ENCODE data around the gene TENM4. TPM values are rescaled to one million over a fixed set of nuclear protein-coding genes. Genes with fewer than 3 reads are reported as not detected.

Gene TENM4
- total RNA-seq, 2 experiments from 2014 or later = not detected

- no peaks in the 10 kb centered on the region for H3K36me3 ChIP-seq (ENCODE audit: insufficient read depth, low read length)
- no peak overlapping the region for H3K4me3 ChIP-seq (ENCODE audit: low read depth, low read length, poor library complexity, severe bottlenecking)
- CTCF ChIA-PET (ENCODE audit: unreplicated experiment) = no interaction called here
- POLR2A ChIA-PET = no interaction called here
- no peaks in the 10 kb centered on the region for H4K20me1 ChIP-seq (ENCODE audit: insufficient read depth, low read length)
- BruUV-seq (replicated peaks) = no TSS peak
- intact Hi-C loops (cut with micrococcal nuclease; ENCODE audit: unreplicated experiment) = no loop called here
- no peaks in the 10 kb centered on the region for H3K9me2 ChIP-seq (ENCODE audit: insufficient read depth, low read length)
- no peak overlapping the region for H3K4me2 ChIP-seq (ENCODE audit: low read length)
- TF ChIP-seq CTCF (conservative IDR thresholded peaks at IDR 0.05; ENCODE audit: low read length) (no peak), EZH2phosphoT487 (IDR thresholded peaks at IDR 0.05; ENCODE audit: borderline replicate concordance, low read depth, low read length) (no peak)
- no peaks in the 10 kb centered on the region for H3K79me2 ChIP-seq (ENCODE audit: insufficient read depth, low read depth, low read length)
- no peak overlapping the region for H2AFZ ChIP-seq (ENCODE audit: low read length)
- no peak for DNase-seq (ENCODE audit: low spot score)
- no peaks in the 10 kb centered on the region for H3K9me3 ChIP-seq (ENCODE audit: low read length)
- no peaks in the 10 kb centered on the region for H3K4me1 ChIP-seq (ENCODE audit: insufficient read depth, low read length, poor library complexity, severe bottlenecking)
- no peak overlapping the region for H3K27ac ChIP-seq (ENCODE audit: low read depth, low read length, poor library complexity, severe bottlenecking)
These were observed 393.5 kb downstream of the TENM4 start for GRCh38 chr11:79047321-79047720.

GRCh38 chr11:79046366-79046765 is 394.5 kb downstream of the TENM4 start:
- Histone ChIP-seq H3K9me2 (ENCODE audit: insufficient read depth, low read length) (no peaks in the 10 kb centered on the region), H3K27ac (ENCODE audit: low read depth, low read length, poor library complexity, severe bottlenecking) (no peak overlapping the region), H3K4me2 (ENCODE audit: low read length) (no peak overlapping the region), H3K4me1 (ENCODE audit: insufficient read depth, low read length, poor library complexity, severe bottlenecking) (no peaks in the 10 kb centered on the region), H4K20me1 (ENCODE audit: insufficient read depth, low read length) (no peaks in the 10 kb centered on the region), H3K9me3 (ENCODE audit: low read length) (no peaks in the 10 kb centered on the region), H3K4me3 (ENCODE audit: low read depth, low read length, poor library complexity, severe bottlenecking) (no peak overlapping the region), H3K79me2 (ENCODE audit: insufficient read depth, low read depth, low read length) (no peaks in the 10 kb centered on the region), H2AFZ (ENCODE audit: low read length) (no peak overlapping the region), H3K36me3 (ENCODE audit: insufficient read depth, low read length) (no peaks in the 10 kb centered on the region)
- DNase-seq (ENCODE audit: low spot score) = no peak
- TF ChIP-seq EZH2phosphoT487 (IDR thresholded peaks at IDR 0.05; ENCODE audit: borderline replicate concordance, low read depth, low read length) (no peak), CTCF (conservative IDR thresholded peaks at IDR 0.05; ENCODE audit: low read length) (no peak)
- BruUV-seq (replicated peaks) = no TSS peak
- intact Hi-C loops (cut with micrococcal nuclease; ENCODE audit: unreplicated experiment) = no loop called here
- ChIA-PET CTCF (ENCODE audit: unreplicated experiment) (no interaction called here), POLR2A (no interaction called here)

GRCh38 chr11:79045800-79046304 is 395.0 kb downstream of the TENM4 start:
- TF ChIP-seq CTCF (conservative IDR thresholded peaks at IDR 0.05; ENCODE audit: low read length) (no peak), EZH2phosphoT487 (IDR thresholded peaks at IDR 0.05; ENCODE audit: borderline replicate concordance, low read depth, low read length) (no peak)
- DNase-seq (ENCODE audit: low spot score) = no peak
- Histone ChIP-seq H3K9me2 (ENCODE audit: insufficient read depth, low read length) (no peaks in the 10 kb centered on the region), H3K4me1 (ENCODE audit: insufficient read depth, low read length, poor library complexity, severe bottlenecking) (no peaks in the 10 kb centered on the region), H3K9me3 (ENCODE audit: low read length) (no peaks in the 10 kb centered on the region), H3K4me3 (ENCODE audit: low read depth, low read length, poor library complexity, severe bottlenecking) (no peak overlapping the region), H3K4me2 (ENCODE audit: low read length) (no peak overlapping the region), H3K79me2 (ENCODE audit: insufficient read depth, low read depth, low read length) (no peaks in the 10 kb centered on the region), H2AFZ (ENCODE audit: low read length) (no peak overlapping the region), H3K27ac (ENCODE audit: low read depth, low read length, poor library complexity, severe bottlenecking) (no peak overlapping the region), H3K36me3 (ENCODE audit: insufficient read depth, low read length) (no peaks in the 10 kb centered on the region), H4K20me1 (ENCODE audit: insufficient read depth, low read length) (no peaks in the 10 kb centered on the region)
- CTCF ChIA-PET (ENCODE audit: unreplicated experiment) = no interaction called here
- POLR2A ChIA-PET = no interaction called here
- intact Hi-C loops (cut with micrococcal nuclease; ENCODE audit: unreplicated experiment) = no loop called here
- no TSS peak for BruUV-seq (replicated peaks)
